Measurements from ENCODE around the gene CHAF1A.
A peak's percentile ranks its signal among the peaks of the same experiment; 100 is the strongest.

Gene CHAF1A

GRCh38 chr19:4405977-4406376 lies 3.5 kb downstream of the CHAF1A start:
- H3K9me3 ChIP-seq (ENCODE audit: severe bottlenecking) = no peaks in the 10 kb centered on the region
- no peak for DNase-seq
- H3K4me3 ChIP-seq (ENCODE audit: low read depth, low read length) = no peak overlapping the region
- H3K27me3 ChIP-seq (ENCODE audit: insufficient read depth, low read depth, severe bottlenecking) = no peaks in the 10 kb centered on the region
- peaks cover 76% of the 10 kb centered on the region for H3K36me3 ChIP-seq
- no peak for TF ChIP-seq CTCF (IDR thresholded peaks at IDR 0.05; ENCODE audit: low read depth, low read length)
- no peak overlapping the region for H3K27ac ChIP-seq

- peaks cover 81% of the 10 kb centered on the region for H3K36me3 ChIP-seq
These were observed 4.2 kb downstream of the CHAF1A start for GRCh38 chr19:4406626-4407025.

DNA sequence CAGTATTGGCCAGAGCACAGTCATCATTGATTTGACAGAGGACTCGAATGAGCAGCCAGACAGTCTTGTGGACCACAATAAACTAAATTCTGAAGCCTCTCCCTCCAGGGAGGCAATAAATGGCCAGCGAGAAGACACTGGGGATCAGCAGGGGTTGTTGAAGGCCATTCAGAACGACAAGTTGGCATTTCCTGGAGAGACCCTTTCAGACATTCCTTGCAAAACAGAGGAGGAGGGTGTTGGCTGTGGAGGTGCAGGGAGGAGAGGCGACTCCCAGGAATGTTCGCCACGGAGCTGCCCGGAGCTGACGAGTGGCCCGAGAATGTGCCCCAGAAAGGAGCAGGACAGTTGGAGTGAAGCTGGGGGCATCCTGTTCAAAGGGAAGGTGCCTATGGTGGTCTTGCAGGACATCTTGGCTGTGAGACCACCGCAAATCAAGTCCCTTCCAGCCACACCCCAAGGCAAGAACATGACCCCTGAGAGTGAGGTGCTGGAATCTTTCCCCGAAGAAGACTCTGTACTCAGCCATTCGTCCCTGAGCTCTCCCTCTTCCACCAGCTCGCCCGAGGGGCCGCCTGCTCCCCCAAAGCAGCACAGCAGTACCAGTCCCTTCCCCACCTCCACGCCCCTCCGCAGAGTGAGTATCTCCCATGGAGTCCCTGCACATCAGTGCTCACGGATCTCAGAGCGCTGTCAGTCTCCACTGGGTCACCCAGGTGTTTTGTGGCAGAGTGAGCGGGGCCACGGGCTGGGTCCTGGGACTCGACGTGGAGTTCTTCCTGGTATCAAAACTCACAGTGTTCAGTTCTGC lies 6.9 kb downstream of the CHAF1A start:
- H3K36me3 ChIP-seq = peaks cover 90% of the 10 kb centered on the region
- TF ChIP-seq CTCF (IDR thresholded peaks at IDR 0.05; ENCODE audit: low read depth, low read length) = no peak
- DNase-seq = no peak

More at GRCh38 chr19:4406626-4407025, 4.2 kb downstream of the CHAF1A start:
- TF ChIP-seq CTCF (IDR thresholded peaks at IDR 0.05; ENCODE audit: low read depth, low read length) = no peak
- Histone ChIP-seq H3K9me3 (ENCODE audit: severe bottlenecking) (no peaks in the 10 kb centered on the region), H3K27me3 (ENCODE audit: insufficient read depth, low read depth, severe bottlenecking) (no peaks in the 10 kb centered on the region), H3K27ac (no peak overlapping the region), H3K4me3 (ENCODE audit: low read depth, low read length) (no peak overlapping the region)
- no peak for DNase-seq

GRCh38 chr19:4413588-4413987 lies 11.1 kb downstream of the CHAF1A start:
- no peak for TF ChIP-seq CTCF (IDR thresholded peaks at IDR 0.05; ENCODE audit: low read depth, low read length)
- Histone ChIP-seq H3K27ac (no peak overlapping the region), H3K9me3 (ENCODE audit: severe bottlenecking) (no peaks in the 10 kb centered on the region), H3K4me3 (ENCODE audit: low read depth, low read length) (no peak overlapping the region), H3K27me3 (ENCODE audit: insufficient read depth, low read depth, severe bottlenecking) (no peaks in the 10 kb centered on the region), H3K36me3 (peaks cover 79% of the 10 kb centered on the region)
- no peak for DNase-seq

More for the DNA sequence above, 6.9 kb downstream of the CHAF1A start:
- H3K27ac ChIP-seq = no peak overlapping the region
- no peak overlapping the region for H3K4me3 ChIP-seq (ENCODE audit: low read depth, low read length)
- no peaks in the 10 kb centered on the region for H3K9me3 ChIP-seq (ENCODE audit: severe bottlenecking)
- H3K27me3 ChIP-seq (ENCODE audit: insufficient read depth, low read depth, severe bottlenecking) = no peaks in the 10 kb centered on the region

- peaks cover 77% of the 10 kb centered on the region for H3K36me3 ChIP-seq
- no peak overlapping the region for H3K4me3 ChIP-seq (ENCODE audit: low read depth, low read length)
- H3K27ac ChIP-seq = peak overlapping the region; percentile 39; the same call in 1 of the 2 replicates
- no peaks in the 10 kb centered on the region for H3K27me3 ChIP-seq (ENCODE audit: insufficient read depth, low read depth, severe bottlenecking)
- TF ChIP-seq CTCF (IDR thresholded peaks at IDR 0.05; ENCODE audit: low read depth, low read length) = no peak
- DNase-seq = no peak
- no peaks in the 10 kb centered on the region for H3K9me3 ChIP-seq (ENCODE audit: severe bottlenecking)
These were observed 11.8 kb downstream of the CHAF1A start for GRCh38 chr19:4414144-4414799.

All from WERI-Rb-1 (cell line).